Neutrophil (primary cell): ENCODE data around the gene GOLGA6L10.
"Not testable (repeated sequence)": the region's sequence is repeated elsewhere in the genome, so short reads cannot be mapped to it uniquely, and the experiment has no call there.

Experiments used
- H3K27ac ChIP-seq: fragments of 200-600 bp; sonication (generic); 2 replicates; pipeline ENCODE4 v1.5.1; 2016; ENCODE audit warnings: mild to moderate bottlenecking, moderate library complexity
- H3K27me3 ChIP-seq: fragments of 200-600 bp; sonication (generic); 2 replicates; pipeline ENCODE4 v1.6.0; 2016; ENCODE audit warnings: mild to moderate bottlenecking
- H3K36me3 ChIP-seq: fragments of 200-600 bp; sonication (generic); 2 replicates; pipeline ENCODE4 v1.5.1; 2017
- H3K4me1 ChIP-seq, 2 experiments: fragments of 200-600 bp in 1 of 2; sonication (generic) in 1 of 2; 1 replicate in 1 of 2; 2 replicates in 1 of 2; pipeline versions ENCODE4 v1.5.1 to v1.6.1; 2013 to 2016; ENCODE audit warnings: low read depth in 1 of 2, low read length in 1 of 2, mild to moderate bottlenecking in 1 of 2, moderate library complexity in 1 of 2; ENCODE audit not compliant: control insufficient read depth in 1 of 2, insufficient read depth in 1 of 2
- H3K4me3 ChIP-seq, 2 experiments: fragments of 200-600 bp in 1 of 2; sonication (generic) in 1 of 2; 1 replicate in 1 of 2; 2 replicates in 1 of 2; pipeline ENCODE4 v1.5.1; 2013 to 2016; ENCODE audit warnings: low read depth in 1 of 2, low read length in 1 of 2, mild to moderate bottlenecking in 1 of 2, moderate library complexity in 1 of 2
- H3K9me3 ChIP-seq: fragments of 200-600 bp; sonication (generic); 2 replicates; pipeline ENCODE4 v1.5.1; 2016
- CTCF ChIP-seq: fragments of 200-600 bp; sonication (generic); IDR thresholded peaks from 2 replicates; pipeline ENCODE4 v1.5.1; 2016; ENCODE audit warnings: antibody characterized with exemption

Gene GOLGA6L10, protein sequence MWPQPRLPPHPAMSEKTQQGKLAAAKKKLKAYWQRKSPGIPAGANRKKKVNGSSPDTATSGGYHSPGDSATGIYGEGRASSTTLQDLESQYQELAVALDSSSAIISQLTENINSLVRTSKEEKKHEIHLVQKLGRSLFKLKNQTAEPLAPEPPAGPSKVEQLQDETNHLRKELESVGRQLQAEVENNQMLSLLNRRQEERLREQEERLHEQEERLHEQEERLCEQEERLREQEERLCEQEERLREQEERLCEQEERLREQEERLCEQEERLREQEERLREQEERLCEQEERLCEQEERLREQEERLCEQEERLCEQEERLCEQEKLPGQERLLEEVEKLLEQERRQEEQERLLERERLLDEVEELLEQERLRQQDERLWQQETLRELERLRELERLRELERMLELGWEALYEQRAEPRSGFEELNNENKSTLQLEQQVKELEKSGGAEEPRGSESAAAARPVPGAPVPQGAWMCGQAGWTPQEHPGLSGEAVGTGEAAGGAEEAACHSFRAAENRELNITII

DNA sequence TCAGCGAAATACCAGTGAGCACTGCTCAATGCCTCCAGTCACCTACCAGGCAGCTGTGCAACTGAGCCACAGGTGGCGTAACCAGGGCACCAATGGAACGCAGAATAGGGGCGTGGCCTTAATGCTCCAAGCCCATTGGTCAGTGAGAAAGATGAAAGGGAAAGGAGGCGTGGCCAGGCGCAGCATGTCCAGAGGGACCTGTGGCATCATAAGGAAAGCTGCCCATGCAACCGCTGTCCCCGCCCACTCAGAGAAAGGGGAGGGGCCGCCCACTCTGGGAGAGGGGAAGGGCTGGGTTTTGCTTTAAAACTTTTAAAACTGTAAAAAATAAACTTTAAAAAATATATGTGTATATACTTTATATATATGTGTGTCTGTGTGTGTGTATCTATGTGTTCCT is at the start of gene GOLGA6L10:
GOLGA6L10 (minus strand) TSS at position 101 of the 400 bp plus-strand sequence; CDS start at position 1, 100 bp downstream.
- not testable (repeated sequence) for H3K36me3 ChIP-seq, H3K4me3 ChIP-seq, H3K27ac ChIP-seq, H3K4me1 ChIP-seq, H3K9me3 ChIP-seq
- H3K27me3 ChIP-seq, result peaks cover 16% of the 10 kb centered on the region

- Histone ChIP-seq H3K9me3 (no peaks in the 10 kb centered on the region), H3K4me1 (no peaks in the 10 kb centered on the region), H3K36me3 (no peaks in the 10 kb centered on the region), H3K27ac (no peak overlapping the region), H3K27me3 (no peaks in the 10 kb centered on the region), H3K4me3 (no peak overlapping the region)
- no peak for TF ChIP-seq CTCF
Measured at GRCh38 chr15:82398785-82399184, 49.5 kb upstream of the GOLGA6L10 start.

DNA sequence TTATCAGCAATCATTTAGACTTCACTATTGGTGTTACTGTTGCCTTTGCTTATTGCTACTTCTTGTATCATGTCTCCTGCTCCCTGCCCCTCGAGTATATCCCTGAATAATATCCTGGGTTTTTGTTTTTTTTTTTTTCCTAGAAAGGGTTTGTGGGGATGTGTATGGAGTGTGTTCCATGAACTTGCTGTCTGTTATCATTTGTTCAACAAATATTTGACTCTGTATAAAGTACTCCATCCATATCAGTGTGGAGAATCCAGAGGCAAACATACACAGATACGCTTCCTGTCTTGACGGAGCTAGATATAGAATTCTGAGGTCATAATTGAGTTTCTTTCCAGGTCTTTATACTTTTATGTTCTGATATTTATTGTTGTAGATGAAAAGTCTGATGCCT is 48.5 kb upstream of the GOLGA6L10 start:
- Histone ChIP-seq H3K27ac (no peak overlapping the region), H3K4me3 (no peak overlapping the region), H3K27me3 (no peaks in the 10 kb centered on the region), H3K4me1 (no peaks in the 10 kb centered on the region), H3K36me3 (no peaks in the 10 kb centered on the region), H3K9me3 (no peaks in the 10 kb centered on the region)
- no peak for TF ChIP-seq CTCF

DNA sequence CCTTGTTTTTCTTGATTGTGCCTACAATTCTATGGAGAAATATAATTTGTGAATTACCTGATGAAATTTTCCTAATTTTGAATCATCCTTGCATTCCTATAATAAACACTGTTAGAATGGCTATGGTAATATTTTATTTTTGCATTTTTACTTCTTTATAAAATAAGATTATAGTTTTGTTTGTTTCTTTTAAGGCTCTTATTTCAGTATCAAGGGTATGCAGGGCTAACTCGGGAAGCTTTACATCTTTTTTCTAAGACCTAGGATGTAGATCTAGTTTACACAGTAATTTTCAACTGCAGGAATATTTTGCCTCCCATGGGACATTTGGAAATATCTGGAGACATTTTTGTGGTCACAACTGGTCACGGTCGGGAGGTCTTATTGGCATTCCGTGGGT is 46.5 kb upstream of the GOLGA6L10 start:
- not testable (repeated sequence) for H3K27me3 ChIP-seq, H3K4me1 ChIP-seq, H3K36me3 ChIP-seq, H3K4me3 ChIP-seq, H3K9me3 ChIP-seq, H3K27ac ChIP-seq

- no peak for TF ChIP-seq CTCF
- H3K4me1 ChIP-seq, result no peaks in the 10 kb centered on the region
Measured at GRCh38 chr15:82393671-82394070, 44.4 kb upstream of the GOLGA6L10 start.

GRCh38 chr15:82392077-82392476 is 42.8 kb upstream of the GOLGA6L10 start:
- H3K4me3 ChIP-seq, result not testable (repeated sequence)

More at GRCh38 chr15:82393671-82394070, 44.4 kb upstream of the GOLGA6L10 start:
- H3K4me3 ChIP-seq, result no peak overlapping the region
- no peaks in the 10 kb centered on the region for H3K27me3 ChIP-seq
- H3K9me3 ChIP-seq, result no peaks in the 10 kb centered on the region
- no peaks in the 10 kb centered on the region for H3K36me3 ChIP-seq
- H3K27ac ChIP-seq, result no peak overlapping the region

DNA sequence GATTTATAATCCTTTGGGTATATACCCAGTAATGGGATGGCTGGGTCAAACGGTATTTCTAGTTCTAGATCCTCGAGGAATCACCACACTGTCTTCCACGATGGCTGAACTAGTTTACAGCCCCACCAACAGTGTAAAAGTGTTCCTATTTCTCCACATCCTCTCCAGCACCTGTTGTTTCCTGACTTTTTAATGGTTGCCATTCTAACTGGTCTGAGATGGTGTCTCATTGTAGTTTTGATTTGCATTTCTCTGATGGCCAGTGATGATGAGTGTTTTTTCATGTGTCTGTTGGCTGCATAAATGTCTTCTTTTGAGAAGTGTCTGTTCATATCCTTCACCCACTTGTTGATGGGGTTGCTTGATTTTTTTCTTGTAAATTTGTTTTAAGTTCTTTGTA is 40.9 kb upstream of the GOLGA6L10 start:
- H3K4me1 ChIP-seq, H3K4me3 ChIP-seq, H3K27ac ChIP-seq, H3K27me3 ChIP-seq, H3K36me3 ChIP-seq, H3K9me3 ChIP-seq: not testable (repeated sequence)

More at GRCh38 chr15:82392077-82392476, 42.8 kb upstream of the GOLGA6L10 start:
- H3K36me3 ChIP-seq, H3K27me3 ChIP-seq, H3K9me3 ChIP-seq, H3K4me1 ChIP-seq, H3K27ac ChIP-seq: not testable (repeated sequence)

DNA sequence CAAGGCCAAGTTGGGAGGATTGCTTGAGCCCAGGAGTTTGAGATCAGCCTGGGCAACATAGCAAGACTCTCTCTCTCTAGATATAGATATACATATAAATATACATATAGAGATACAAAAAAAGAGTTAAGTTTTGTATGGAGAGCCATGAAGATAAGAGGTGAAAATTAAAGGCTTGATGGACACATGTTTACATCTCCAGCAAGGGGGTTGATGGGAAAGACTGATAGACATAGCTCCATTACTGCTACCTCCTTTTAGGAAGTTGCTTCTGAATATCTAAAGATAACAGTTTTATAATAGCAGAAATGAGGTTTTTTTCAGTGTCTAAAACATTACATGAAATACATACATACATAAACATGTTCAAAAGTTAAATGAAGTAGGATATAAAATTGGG is 37.9 kb upstream of the GOLGA6L10 start:
- H3K27me3 ChIP-seq, result not testable (repeated sequence)

GRCh38 chr15:82381330-82381955 is 32.2 kb upstream of the GOLGA6L10 start:
- H3K36me3 ChIP-seq, H3K4me3 ChIP-seq, H3K27ac ChIP-seq, H3K4me1 ChIP-seq, H3K9me3 ChIP-seq, H3K27me3 ChIP-seq: not testable (repeated sequence)

More for the DNA sequence above, 37.9 kb upstream of the GOLGA6L10 start:
- not testable (repeated sequence) for H3K36me3 ChIP-seq, H3K27ac ChIP-seq, H3K4me3 ChIP-seq, H3K4me1 ChIP-seq, H3K9me3 ChIP-seq

- not testable (repeated sequence) for H3K27ac ChIP-seq, H3K36me3 ChIP-seq, H3K4me1 ChIP-seq, H3K9me3 ChIP-seq, H3K4me3 ChIP-seq, H3K27me3 ChIP-seq
Measured at GRCh38 chr15:82379552-82379951, 30.3 kb upstream of the GOLGA6L10 start.
